GM19372 (cell line): ENCODE results near the gene CACNA1B.

Experiments used
- ATAC-seq: cut with Tn5 transposase; IDR thresholded peaks from one replicate; pipeline ENCODE4 v1.9.1; 2021; ENCODE audit warnings: mild to moderate bottlenecking, low read depth, moderate library complexity; ENCODE audit not compliant: unreplicated experiment

CACNA1B gene

GRCh38 chr9:137959641-137960411 lies 82.2 kb downstream of the CACNA1B start:
- no peak for ATAC-seq

GRCh38 chr9:137960496-137960895 lies 82.9 kb downstream of the CACNA1B start:
- no peak for ATAC-seq

GRCh38 chr9:137963525-137963924 lies 85.9 kb downstream of the CACNA1B start:
- no peak for ATAC-seq

- no peak for ATAC-seq
Measured at GRCh38 chr9:137965177-137965795, 87.7 kb downstream of the CACNA1B start.

- no peak for ATAC-seq
Measured at GRCh38 chr9:137967280-137967953, 89.8 kb downstream of the CACNA1B start.

GRCh38 chr9:137968235-137968634 lies 90.7 kb downstream of the CACNA1B start:
- ATAC-seq = no peak

GRCh38 chr9:137969008-137969407 lies 91.4 kb downstream of the CACNA1B start:
- ATAC-seq = no peak

GRCh38 chr9:137969685-137970084 lies 92.1 kb downstream of the CACNA1B start:
- no peak for ATAC-seq

- no peak for ATAC-seq
Measured at GRCh38 chr9:137970098-137970497, 92.5 kb downstream of the CACNA1B start.

GRCh38 chr9:137970686-137971476 lies 93.3 kb downstream of the CACNA1B start:
- no peak for ATAC-seq

GRCh38 chr9:137971477-137972138 lies 94.0 kb downstream of the CACNA1B start:
- ATAC-seq = no peak

GRCh38 chr9:137972355-137972987 lies 94.9 kb downstream of the CACNA1B start:
- ATAC-seq = no peak

GRCh38 chr9:137972988-137973470 lies 95.4 kb downstream of the CACNA1B start:
- no peak for ATAC-seq

GRCh38 chr9:137973829-137974416 lies 96.3 kb downstream of the CACNA1B start:
- ATAC-seq = no peak

GRCh38 chr9:137974746-137975526 lies 97.4 kb downstream of the CACNA1B start:
- no peak for ATAC-seq

- no peak for ATAC-seq
Measured at GRCh38 chr9:137975527-137975913, 97.9 kb downstream of the CACNA1B start.

GRCh38 chr9:137975936-137976565 lies 98.5 kb downstream of the CACNA1B start:
- ATAC-seq = no peak
